HepG2 (cell line): ENCODE results near the gene PCSK2. TPM values are rescaled to one million over a fixed set of nuclear protein-coding genes. Genes with fewer than 3 reads are reported as not detected.

ENCODE experiments used
- ATAC-seq: fragments of 200-7000 bp; cut with Tn5 transposase; 3 replicates; pipeline ENCODE4 v1.9.1; 2020; ENCODE audit warnings: mild to moderate bottlenecking, moderate library complexity
- BruUV-seq: library from RNA; stranded (reverse); fragments of 400-500 nt; replicated peaks from 2 replicates; lab custom pipeline; 2021; lab: Mats Ljungman, UMichigan
- CTCF ChIA-PET: fragments of 300-600 bp; formaldehyde crosslinking; extraction: SDS; loops from one replicate; lab custom pipeline; 2021; ENCODE audit warnings: low total read pairs, inconsistent platforms, low intra/inter-chr PET ratio; lab: Yijun Ruan, JAX
- POLR2A ChIA-PET: fragments of 350-600 bp; sonication (Branson Sonifier 250); formaldehyde crosslinking; loops from one replicate; lab custom pipeline; 2020; ENCODE audit warnings: antibody characterized with exemption, inconsistent platforms; lab: Yijun Ruan, JAX
- DNase-seq: peaks from one replicate; pipeline ENCODE4 v3.0.0-alpha.2; 2015; ENCODE audit warnings: low spot score
- FAIRE-seq: peaks from 3 replicates; lab custom pipeline; 2011; peaks lifted over from hg19 to GRCh38; lab: Jason Lieb, UNC
- H2AFZ ChIP-seq: one replicate; pipeline ENCODE4 v1.6.1; 2011; ENCODE audit warnings: low read length, inconsistent platforms
- H3K27ac ChIP-seq: fragments of 300-600 bp; 3 replicates; pipeline ENCODE4 v1.8.0; 2011; ENCODE audit warnings: mixed run types, mild to moderate bottlenecking, mixed read lengths, low read length, inconsistent platforms; ENCODE audit not compliant: insufficient read depth; ENCODE audit errors: extremely low read length
- H3K27me3 ChIP-seq, 2 experiments: fragments of 200-600 bp in 1 of 2; 2 replicates in 1 of 2; 3 replicates in 1 of 2; pipeline versions ENCODE4 v1.6.0 to v1.8.0; 2011; ENCODE audit warnings: low read length in 2 of 2, mild to moderate bottlenecking in 2 of 2, moderate library complexity in 2 of 2, inconsistent platforms in 1 of 2; ENCODE audit not compliant: insufficient read depth in 2 of 2, control insufficient read depth in 1 of 2
- H3K36me3 ChIP-seq, 2 experiments: fragments of 200-600 bp in 1 of 2; replicated peaks in 1 of 2; 2 replicates in 1 of 2; 3 replicates in 1 of 2; pipeline versions ENCODE4 v1.5.1 to v1.8.0; 2011; ENCODE audit warnings: low read length in 2 of 2, inconsistent platforms in 1 of 2; ENCODE audit not compliant: insufficient read depth in 2 of 2, control insufficient read depth in 1 of 2
- H3K4me1 ChIP-seq: 2 replicates; pipeline ENCODE4 v1.5.1; 2012; ENCODE audit warnings: low read length, inconsistent platforms; ENCODE audit not compliant: insufficient read depth
- H3K4me2 ChIP-seq: 2 replicates; pipeline ENCODE4 v1.6.0; 2011; ENCODE audit warnings: low read depth, low read length, inconsistent platforms
- H3K4me3 ChIP-seq, 3 experiments: fragments of 200-600 bp in 1 of 3; sonication (generic), shearing (Covaris generic) in 1 of 3; replicated peaks in 1 of 3; 2 replicates each; pipeline ENCODE4 v1.5.1; 2011 to 2016; ENCODE audit warnings: low read length in 3 of 3, inconsistent platforms in 2 of 3, low read depth in 2 of 3, mild to moderate bottlenecking in 2 of 3, control low read depth in 1 of 3, mixed read lengths in 1 of 3; ENCODE audit not compliant: insufficient read depth in 1 of 3
- H3K79me2 ChIP-seq: one replicate; pipeline ENCODE4 v1.6.1; 2011; ENCODE audit warnings: low read length, inconsistent platforms; ENCODE audit not compliant: insufficient read depth
- H3K9ac ChIP-seq: 2 replicates; pipeline ENCODE4 v1.6.0; 2011; ENCODE audit warnings: mild to moderate bottlenecking, low read depth, low read length, inconsistent platforms; ENCODE audit not compliant: insufficient read depth
- H3K9me3 ChIP-seq: 2 replicates; pipeline ENCODE4 v1.5.1; 2012; ENCODE audit warnings: mild to moderate bottlenecking, low read length
- H4K20me1 ChIP-seq: 2 replicates; pipeline ENCODE4 v1.6.0; 2011; ENCODE audit warnings: inconsistent platforms, mild to moderate bottlenecking, low read length, moderate library complexity; ENCODE audit not compliant: insufficient read depth
- ATF7-NPFF ChIP-seq: sonication (generic); formaldehyde crosslinking; IDR thresholded peaks from 2 replicates; pipeline ENCODE4 v1.8.1; 2023; ENCODE audit warnings: mild to moderate bottlenecking, low read depth, missing genetic modification reagents, moderate library complexity
- EED ChIP-seq: sonication (generic); formaldehyde crosslinking; IDR thresholded peaks from 2 replicates; pipeline ENCODE4 v1.5.0; 2020; ENCODE audit warnings: mild to moderate bottlenecking, missing genetic modification reagents
- HMG20B ChIP-seq: conservative IDR thresholded peaks from 2 replicates; pipeline ENCODE4 v1.6.1; 2016; ENCODE audit warnings: missing genetic modification reagents, missing compliant biosample characterization
- HOXA9 ChIP-seq: sonication (generic); formaldehyde crosslinking; IDR thresholded peaks from 2 replicates; pipeline ENCODE4 v1.8.1; 2022; ENCODE audit warnings: missing genetic modification reagents, mild to moderate bottlenecking, moderate library complexity, borderline replicate concordance
- KDM2A ChIP-seq: sonication (generic); formaldehyde crosslinking; IDR thresholded peaks from 2 replicates; pipeline ENCODE4 v1.4.0; 2020; ENCODE audit warnings: low read depth, missing genetic modification reagents, borderline replicate concordance
- MIXL1 ChIP-seq: IDR thresholded peaks from 2 replicates; pipeline ENCODE4 v1.6.1; 2016
- NBN ChIP-seq: fragments of 450-650 bp; conservative IDR thresholded peaks from 2 replicates; pipeline ENCODE4 v1.6.1; 2017
- PITX1 ChIP-seq: sonication (generic); formaldehyde crosslinking; IDR thresholded peaks from 2 replicates; pipeline ENCODE4 v1.5.1; 2020; ENCODE audit warnings: mild to moderate bottlenecking, missing genetic modification reagents
- SP5 ChIP-seq: IDR thresholded peaks from 2 replicates; pipeline ENCODE4 v1.6.1; 2016; ENCODE audit warnings: low read depth, borderline replicate concordance
- SRF ChIP-seq: IDR thresholded peaks from 2 replicates; pipeline ENCODE4 v1.6.1; 2011; ENCODE audit warnings: mild to moderate bottlenecking, low read depth, low read length, moderate library complexity
- XBP1 ChIP-seq: sonication (generic); formaldehyde crosslinking; IDR thresholded peaks from 2 replicates; pipeline ENCODE4 v1.5.0; 2020; ENCODE audit warnings: missing genetic modification reagents
- ZC3H4 ChIP-seq: sonication (generic); formaldehyde crosslinking; IDR thresholded peaks from 2 replicates; pipeline ENCODE4 v1.4.0; 2020; ENCODE audit warnings: missing genetic modification reagents, borderline replicate concordance
- ZMYM2 ChIP-seq: sonication (generic); formaldehyde crosslinking; IDR thresholded peaks from 2 replicates; pipeline ENCODE4 v1.8.0; 2022; ENCODE audit warnings: mild to moderate bottlenecking, missing genetic modification reagents
- ZNF142 ChIP-seq: sonication (generic); formaldehyde crosslinking; IDR thresholded peaks from 2 replicates; pipeline ENCODE4 v1.4.0; 2020; ENCODE audit warnings: missing genetic modification reagents
- ZNF20 ChIP-seq: sonication (generic); formaldehyde crosslinking; IDR thresholded peaks from 2 replicates; pipeline ENCODE4 v1.4.0; 2020; ENCODE audit warnings: mild to moderate bottlenecking, moderate library complexity, missing genetic modification reagents
- ZNF234 ChIP-seq: sonication (generic); formaldehyde crosslinking; conservative IDR thresholded peaks from 2 replicates; pipeline ENCODE4 v1.5.1; 2020; ENCODE audit warnings: mild to moderate bottlenecking, missing genetic modification reagents
- ZNF7 ChIP-seq: IDR thresholded peaks from 2 replicates; pipeline ENCODE4 v1.6.1; 2016; ENCODE audit warnings: missing biosample characterization, missing genetic modification reagents
- ZNF883 ChIP-seq: sonication (generic); formaldehyde crosslinking; IDR thresholded peaks from 2 replicates; pipeline ENCODE4 v1.5.1; 2020; ENCODE audit warnings: mild to moderate bottlenecking, missing genetic modification reagents; ENCODE audit errors: not compliant biosample characterization
- WGBS: methylation state at CpG from one replicate; pipeline ENCODE4 v1.1.6; 2017; ENCODE audit warnings: low lambda C conversion rate; 5-methylcytosine and 5-hydroxymethylcytosine counted together
- in situ Hi-C: cut with HindIII; loops from 2 replicates; pipeline ENCODE4 v1.10.0; 2017; ENCODE audit warnings: low pct_unique_long_range_greater_than_20kb; ENCODE audit not compliant: extremely low pct_ligation_motif_present
- intact Hi-C: fragments of 100-400 bp; cut with micrococcal nuclease; formaldehyde crosslinking; loops from one replicate; pipeline ENCODE4 v1.10.0; 2022; ENCODE audit not compliant: unreplicated experiment
- polyA plus RNA-seq, 8 experiments: library from polyadenylated mRNA; depleted of rRNA in 3 of 8; stranded (reverse) in 7 of 8; unstranded in 1 of 8; fragments of >200 nt; fragmentation: Illumina TruSeq in 4 of 8; extraction: Trizol in 4 of 8; gene quantifications; 2 replicates each; pipeline versions ENCODE4 v1.2.1 to v1.2.3, GENCODE V29; 2011 to 2016; ENCODE audit warnings: low read depth in 4 of 8, missing spikeins in 1 of 8, mixed read lengths in 1 of 8; ENCODE audit not compliant: insufficient read depth in 1 of 8
- total RNA-seq, 5 experiments: library from RNA; depleted of rRNA; stranded (reverse); fragments of >200 nt; fragmentation: Illumina TruSeq; extraction: Trizol; gene quantifications; 2 replicates each; pipeline ENCODE4 v1.2.3, GENCODE V29; 2016; ENCODE audit warnings: low read depth in 1 of 5

The PCSK2 gene
- total and polyA plus RNA-seq, 2 of the 13 experiments (the other 11 are each of a cell fraction or from before 2014, with no cell fraction given), result not detected

GRCh38 chr20:17510548-17510947 lies 283.7 kb downstream of the PCSK2 start (continued):
- TF ChIP-seq ZNF142 (CRISPR knock-in tag), result no peak
- no peak for TF ChIP-seq XBP1 (CRISPR knock-in tag)
- no peak for TF ChIP-seq KDM2A (CRISPR knock-in tag)
- TF ChIP-seq ZNF883, result no peak
- no peak for TF ChIP-seq ZNF7 (CRISPR knock-in tag)
- TF ChIP-seq NBN, result no peak
- TF ChIP-seq HOXA9 (CRISPR knock-in tag), result no peak
- TF ChIP-seq ZMYM2 (CRISPR knock-in tag), result no peak

- Histone ChIP-seq H3K4me1 (peaks cover 9% of the 10 kb centered on the region; the same call in 1 of the 2 replicates), H3K4me2 (no peak overlapping the region), H3K9ac (no peak overlapping the region), H3K79me2 (no peaks in the 10 kb centered on the region), H3K27ac (no peak overlapping the region), H4K20me1 (no peaks in the 10 kb centered on the region), H3K4me3 (no peak overlapping the region), H2AFZ (no peak overlapping the region), H3K27me3 (peaks cover 1 to 60% of the 10 kb centered on the region in 2 experiments; a peak in 3 of 5 replicates), H3K36me3 (no peaks in the 10 kb centered on the region), H3K9me3 (no peaks in the 10 kb centered on the region)
- intact Hi-C loops, result no loop called here
- in situ Hi-C loops, result loop anchor here (25.0 kb wide), 1 partner anchor 776 kb away; the partner anchor contains the start of gene ZNF133
- DNase-seq (no peak), FAIRE-seq (no peak), ATAC-seq (no peak)
- BruUV-seq, result no TSS peak
- ChIA-PET POLR2A (interaction anchor here (0.6 kb wide), 1 partner anchor 142 kb away, joined by 3 read pairs; no protein-coding TSS in a partner anchor), CTCF (no interaction called here)
- 38% methylated on average over 6 of the region's 6 CpGs for WGBS
- TF ChIP-seq ZNF234 (CRISPR knock-in tag), result no peak
- TF ChIP-seq ZNF20 (CRISPR knock-in tag), result no peak
- no peak for TF ChIP-seq HMG20B (CRISPR knock-in tag)
- no peak for TF ChIP-seq ATF7-NPFF (CRISPR knock-in tag)
- no peak for TF ChIP-seq SP5 (CRISPR knock-in tag)
- TF ChIP-seq ZC3H4 (CRISPR knock-in tag), result no peak
- no peak for TF ChIP-seq MIXL1 (CRISPR knock-in tag)
- no peak for TF ChIP-seq SRF
- TF ChIP-seq PITX1 (CRISPR knock-in tag), result no peak
- no peak for TF ChIP-seq EED (CRISPR knock-in tag)
Observed at GRCh38 chr20:17511401-17511800, 284.6 kb downstream of the PCSK2 start.
